HG03565 (cell line): Measurements from ENCODE around the gene BOD1L2.

ENCODE experiments used
- ATAC-seq: cut with Tn5 transposase; IDR thresholded peaks from one replicate; pipeline ENCODE4 v1.9.1; 2021; ENCODE audit warnings: mild to moderate bottlenecking, moderate library complexity; ENCODE audit not compliant: unreplicated experiment

The BOD1L2 gene

GRCh38 chr18:57146956-57147636, at the start of gene BOD1L2:
Gene BOD1L2 (plus strand): TSS chr18:57147087. CDS start chr18:57147313, 226 bp downstream.
- no peak for ATAC-seq

GRCh38 chr18:57107140-57107832, 39.6 kb upstream of the BOD1L2 start:
- ATAC-seq = no peak

- ATAC-seq = no peak
Measured at GRCh38 chr18:57110290-57110689, 36.6 kb upstream of the BOD1L2 start.

GRCh38 chr18:57113799-57114420, 33.0 kb upstream of the BOD1L2 start:
- ATAC-seq = no peak

GRCh38 chr18:57116598-57117132, 30.2 kb upstream of the BOD1L2 start:
- no peak for ATAC-seq

GRCh38 chr18:57121542-57122112, 25.3 kb upstream of the BOD1L2 start:
- ATAC-seq = no peak

- ATAC-seq = no peak
Measured at GRCh38 chr18:57122936-57123510, 23.9 kb upstream of the BOD1L2 start.

GRCh38 chr18:57125627-57126026, 21.3 kb upstream of the BOD1L2 start:
- ATAC-seq = no peak

GRCh38 chr18:57128220-57128932, 18.5 kb upstream of the BOD1L2 start:
- no peak for ATAC-seq

- no peak for ATAC-seq
Measured at GRCh38 chr18:57131101-57131500, 15.8 kb upstream of the BOD1L2 start.

GRCh38 chr18:57131782-57132181, 15.1 kb upstream of the BOD1L2 start:
- no peak for ATAC-seq

- no peak for ATAC-seq
Measured at GRCh38 chr18:57134618-57135135, 12.2 kb upstream of the BOD1L2 start.

- ATAC-seq = no peak
Measured at GRCh38 chr18:57135699-57136098, 11.2 kb upstream of the BOD1L2 start.

GRCh38 chr18:57137847-57138246, 9.0 kb upstream of the BOD1L2 start:
- ATAC-seq = no peak

- no peak for ATAC-seq
Measured at GRCh38 chr18:57141208-57142129, 5.4 kb upstream of the BOD1L2 start.

GRCh38 chr18:57142324-57142723, 4.6 kb upstream of the BOD1L2 start:
- no peak for ATAC-seq

GRCh38 chr18:57143265-57143664, 3.6 kb upstream of the BOD1L2 start:
- ATAC-seq = no peak

- ATAC-seq = no peak
Measured at GRCh38 chr18:57148263-57148662, 1.4 kb downstream of the BOD1L2 start.

GRCh38 chr18:57149051-57149450, 2.2 kb downstream of the BOD1L2 start:
- ATAC-seq = no peak
